ENCODE data around the gene KCMF1.
A peak's percentile ranks its signal among the peaks of the same experiment; 100 is the strongest.
"Not testable (repeated sequence)": the region's sequence is repeated elsewhere in the genome, so short reads cannot be mapped to it uniquely, and the experiment has no call there.

Gene KCMF1

DNA sequence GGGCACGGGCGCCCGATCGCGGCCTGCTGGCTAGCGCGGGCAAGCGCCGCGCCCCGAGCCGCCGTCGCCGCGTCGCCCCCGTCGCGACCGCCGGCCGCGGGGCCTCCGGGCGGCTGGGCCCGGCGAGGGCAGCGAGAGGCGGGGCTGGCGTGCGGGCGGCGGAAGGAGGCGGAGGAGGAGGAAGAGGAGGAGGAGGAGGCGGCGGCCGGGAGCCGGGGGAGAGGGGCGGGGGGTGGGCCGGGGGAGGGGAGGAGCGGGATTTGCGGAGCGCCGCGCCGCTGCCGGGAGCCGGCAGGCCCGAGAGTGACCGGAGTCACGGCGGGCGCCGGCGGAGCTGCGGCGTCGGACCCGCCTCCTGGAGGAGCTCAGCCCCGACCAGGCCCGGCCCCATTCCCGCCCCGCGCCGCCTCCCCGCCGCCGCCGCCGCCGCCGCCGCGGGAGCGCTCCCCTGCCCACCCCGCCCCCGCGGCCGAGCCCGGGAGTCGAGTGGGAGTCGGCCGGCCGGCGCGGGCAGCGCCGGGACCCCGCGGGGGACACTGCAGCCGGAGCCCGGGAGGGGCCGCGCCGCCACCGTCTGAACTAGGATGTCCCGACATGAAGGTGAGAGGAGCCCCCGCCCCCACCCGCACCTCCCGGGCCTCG, at the start of gene KCMF1:
Gene KCMF1, plus strand, starts transcription at position 294 of the 642 bp plus-strand sequence. Its CDS starts 291 bp downstream, at position 585.
- peak; percentile 81 for DNase-seq (ENCODE audit: low spot score)

DNA sequence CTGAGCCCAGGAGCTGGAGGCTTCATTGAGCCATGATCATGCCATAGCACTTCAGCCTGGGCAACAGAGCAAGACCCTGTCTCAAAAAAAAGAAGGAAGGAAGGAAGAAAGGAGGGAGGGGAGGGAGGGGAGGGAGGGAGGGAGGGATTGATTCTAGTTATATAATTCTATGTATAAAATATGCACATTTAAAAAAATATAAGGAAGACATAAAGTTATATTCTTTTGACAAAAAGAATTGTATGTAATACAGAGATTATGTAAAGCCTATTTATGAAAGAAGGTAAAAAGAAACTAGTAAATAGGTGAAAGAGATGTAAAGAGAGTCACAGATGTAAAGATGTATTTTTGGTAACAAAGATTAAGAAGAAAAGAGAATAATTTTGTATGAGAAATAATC, 48.0 kb upstream of the KCMF1 start:
- DNase-seq (ENCODE audit: low spot score) = no peak

DNA sequence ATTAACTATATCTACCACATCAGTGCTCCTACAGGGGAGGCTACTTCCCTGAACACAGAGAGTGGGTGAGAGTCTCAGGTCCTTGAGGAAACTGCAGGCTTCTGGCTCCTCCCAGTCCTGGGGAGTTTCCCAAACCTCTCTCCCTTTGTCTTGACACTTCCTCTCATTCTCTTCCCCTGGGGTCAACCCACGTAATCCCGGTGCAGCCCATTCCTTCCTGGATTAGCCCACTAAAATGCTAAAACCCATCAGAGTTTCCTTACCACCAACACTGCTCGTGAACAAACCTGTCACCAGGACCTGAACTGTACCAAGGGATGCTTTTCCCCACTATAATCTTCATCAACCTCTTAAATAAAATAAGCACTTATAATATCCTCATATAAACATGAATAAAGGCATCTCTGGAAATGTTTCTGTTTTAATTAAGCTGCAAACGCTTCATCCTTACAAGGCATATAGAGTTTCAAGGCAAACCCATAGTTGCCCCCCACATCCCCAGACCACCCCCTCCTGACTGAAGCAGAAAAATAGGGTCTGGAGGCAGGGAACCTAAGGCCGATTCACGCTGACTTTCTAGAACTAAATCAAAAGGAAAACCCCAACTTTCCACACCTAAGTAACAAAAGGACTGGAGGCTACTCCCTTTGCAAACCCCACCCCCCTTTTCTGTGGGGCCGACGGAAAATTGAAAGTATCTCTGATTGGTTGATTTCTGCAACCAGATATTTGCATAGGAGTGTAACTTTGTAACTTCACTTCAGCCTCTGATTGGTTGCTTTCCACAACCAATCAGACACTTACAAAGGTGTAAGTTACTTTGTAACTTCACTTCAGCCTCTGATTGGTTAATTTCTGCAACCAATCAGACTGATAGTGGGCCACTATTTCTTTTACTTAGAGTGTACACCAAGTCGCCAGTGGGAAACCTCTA, 46.5 kb upstream of the KCMF1 start:
- DNase-seq (ENCODE audit: low spot score) = no peak

DNA sequence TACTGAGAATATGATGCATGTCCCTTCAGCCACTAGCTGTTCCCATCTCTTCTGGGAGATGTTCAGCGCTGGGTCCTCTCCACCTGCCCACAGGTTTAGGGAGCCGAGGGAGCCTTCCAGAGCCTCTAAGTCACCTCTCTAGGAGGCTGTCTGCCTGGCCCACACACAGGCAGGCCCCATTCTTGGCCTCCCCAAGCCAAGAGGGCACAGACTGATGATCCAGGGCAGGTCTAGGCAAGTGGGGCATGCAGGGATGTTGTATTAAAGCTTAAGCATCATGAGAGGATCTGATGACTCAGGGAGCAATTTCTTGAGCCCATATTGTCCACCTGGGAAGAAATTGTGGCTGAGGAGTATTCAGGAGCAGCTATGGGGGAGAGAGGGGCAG, 45.6 kb upstream of the KCMF1 start:
- DNase-seq (ENCODE audit: low spot score) = no peak

DNA sequence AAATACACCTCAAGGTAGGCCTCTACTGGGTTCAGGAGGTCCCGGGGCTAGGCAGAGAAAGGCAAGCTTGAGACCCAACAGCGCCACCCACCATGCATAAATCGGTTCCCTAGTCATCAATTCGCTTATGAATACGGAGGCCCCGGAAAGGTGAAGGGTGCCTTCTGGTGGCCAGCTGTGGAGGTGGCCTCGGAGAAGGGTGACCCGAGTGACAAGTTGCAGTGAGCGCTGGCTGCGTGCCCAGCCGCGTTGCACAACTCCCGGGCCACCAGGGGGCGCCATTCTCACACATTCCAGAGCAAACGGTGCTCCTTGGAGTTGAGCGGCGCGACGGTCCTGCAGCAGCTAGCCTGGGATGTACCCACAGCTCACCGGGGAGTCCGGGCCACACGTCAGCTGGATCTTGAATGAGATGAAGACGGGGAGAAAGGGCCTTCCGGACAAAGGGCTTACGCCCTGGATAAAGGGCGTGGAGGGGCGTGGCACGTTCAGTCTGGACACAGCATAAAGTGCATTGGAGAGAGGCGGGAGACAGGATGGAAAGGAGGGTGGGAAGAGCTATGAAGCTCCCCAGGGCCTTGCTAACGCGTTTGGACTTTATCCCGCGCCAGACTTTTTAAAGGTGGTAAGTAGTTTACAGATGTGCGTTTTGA, 45.1 kb upstream of the KCMF1 start:
- DNase-seq (ENCODE audit: low spot score) = peak; percentile 99

DNA sequence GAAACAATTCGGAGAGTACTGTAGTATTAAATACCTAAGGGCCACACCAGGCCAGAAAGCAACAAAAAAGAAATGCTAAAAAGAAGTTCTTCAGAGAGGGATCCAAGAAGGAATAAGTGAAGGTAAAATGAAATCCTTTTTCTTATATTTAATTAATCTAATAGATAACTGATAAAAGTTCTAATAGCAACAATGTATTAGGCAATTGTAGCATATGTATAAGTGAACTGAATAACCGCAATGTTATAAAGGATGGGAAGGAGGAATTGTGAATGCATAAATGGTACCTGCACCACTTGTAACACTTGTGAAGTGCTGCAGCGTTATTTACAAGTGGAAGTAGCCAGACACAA, 43.7 kb upstream of the KCMF1 start:
- no peak for DNase-seq (ENCODE audit: low spot score)

DNA sequence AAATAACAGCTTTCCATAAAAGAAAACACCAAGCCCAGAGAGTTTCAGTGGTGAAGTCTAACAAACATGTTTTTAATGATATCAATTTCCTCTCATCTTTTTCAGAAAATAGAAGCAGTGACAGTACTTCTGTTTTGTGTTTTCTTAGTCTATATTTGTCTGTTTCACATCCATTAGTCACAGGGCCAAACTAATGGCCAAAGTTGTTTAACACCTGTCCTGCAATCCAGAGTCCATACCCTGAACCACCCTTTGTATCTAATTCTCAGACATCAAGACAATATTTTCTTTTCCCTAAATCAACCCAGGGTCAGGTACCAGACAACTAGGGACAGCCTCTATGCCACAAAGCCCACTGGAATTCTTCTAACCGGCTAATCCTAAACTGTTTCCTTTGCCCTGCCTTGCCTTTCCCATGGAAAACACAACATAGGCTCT, 39.6 kb upstream of the KCMF1 start:
- DNase-seq (ENCODE audit: low spot score) = no peak

DNA sequence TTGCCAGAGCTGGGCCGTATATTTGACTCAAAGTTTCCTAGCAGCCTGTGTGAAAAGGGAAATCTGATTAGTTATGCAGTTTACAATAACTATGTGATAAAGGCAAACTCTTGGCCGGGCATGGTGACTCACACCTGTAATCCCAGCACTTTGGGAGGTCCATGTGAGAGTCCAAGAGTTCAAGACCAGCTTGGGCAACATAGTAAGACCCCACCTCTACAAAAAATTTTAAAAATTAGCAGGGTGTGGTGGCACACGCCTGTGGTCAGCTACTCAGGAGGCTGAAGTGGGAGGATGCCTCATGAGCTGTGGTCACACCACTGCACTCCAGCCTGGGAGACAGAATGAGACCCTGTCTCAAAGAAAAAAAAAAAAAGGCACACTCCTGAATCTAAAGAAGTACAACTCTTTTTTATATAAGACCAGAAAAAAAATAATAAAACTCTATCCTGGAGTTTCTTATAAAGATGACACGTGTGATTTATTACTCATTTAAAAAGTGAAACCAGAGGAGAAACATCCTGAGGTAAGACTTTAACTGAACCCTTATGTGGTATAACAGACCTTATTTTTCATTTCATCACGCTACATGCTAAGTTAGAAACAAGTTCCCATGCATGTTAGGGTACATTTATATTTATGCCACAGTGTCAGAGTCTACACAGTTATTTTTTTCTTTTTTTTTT, 32.6 kb upstream of the KCMF1 start:
- DNase-seq (ENCODE audit: low spot score) = peak; percentile 80

DNA sequence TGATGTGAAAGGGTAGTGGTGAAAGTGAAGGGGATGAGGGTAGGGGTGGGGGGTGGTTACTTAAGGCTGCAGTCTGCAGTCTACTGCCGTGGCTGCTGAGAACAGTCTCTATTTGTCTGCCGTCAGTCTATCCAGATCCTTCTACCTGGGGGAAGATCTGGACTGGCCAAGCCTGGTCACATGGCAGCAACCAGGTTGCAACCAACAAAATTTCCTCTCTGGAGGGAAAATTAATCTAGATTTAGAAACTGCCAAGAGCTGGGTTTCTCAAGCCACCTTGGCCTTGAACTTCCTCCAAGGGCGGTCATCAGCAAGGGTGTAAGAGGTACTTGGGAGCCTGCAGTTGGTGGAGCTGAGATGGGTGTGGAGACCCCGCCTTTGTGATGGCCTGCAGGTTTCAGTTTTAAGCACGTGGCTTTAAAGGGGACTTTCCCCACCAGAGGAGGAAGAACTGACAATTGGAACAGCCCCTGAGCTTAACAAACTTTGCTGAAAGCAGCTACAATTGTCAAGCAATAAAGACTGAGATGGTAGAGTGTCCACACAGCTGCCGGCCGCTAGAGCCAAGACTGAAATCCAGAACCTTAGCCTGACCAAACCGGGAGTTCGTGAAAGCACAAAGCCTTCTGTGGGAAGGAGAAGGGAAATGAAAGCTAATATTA, 31.4 kb upstream of the KCMF1 start:
- DNase-seq (ENCODE audit: low spot score) = peak; percentile 87

DNA sequence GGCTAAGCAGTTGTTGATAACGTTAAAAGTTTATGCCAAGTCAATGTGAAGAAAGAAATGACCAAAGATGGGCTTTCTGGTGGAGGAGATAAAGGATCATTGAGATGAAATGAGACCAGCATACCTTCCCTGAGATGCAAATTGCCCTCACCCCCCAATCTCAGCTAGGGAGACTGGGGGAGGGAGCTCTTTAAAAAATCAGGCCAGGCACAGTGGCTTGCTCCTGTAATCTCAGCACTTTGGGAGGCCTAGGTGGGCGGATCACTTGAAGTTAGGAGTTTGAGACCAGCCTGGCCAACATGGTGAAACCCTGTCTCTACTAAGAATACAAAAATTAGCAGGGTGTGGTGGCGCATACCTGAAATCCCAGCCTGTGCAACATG, 30.9 kb upstream of the KCMF1 start:
- DNase-seq (ENCODE audit: low spot score) = no peak

DNA sequence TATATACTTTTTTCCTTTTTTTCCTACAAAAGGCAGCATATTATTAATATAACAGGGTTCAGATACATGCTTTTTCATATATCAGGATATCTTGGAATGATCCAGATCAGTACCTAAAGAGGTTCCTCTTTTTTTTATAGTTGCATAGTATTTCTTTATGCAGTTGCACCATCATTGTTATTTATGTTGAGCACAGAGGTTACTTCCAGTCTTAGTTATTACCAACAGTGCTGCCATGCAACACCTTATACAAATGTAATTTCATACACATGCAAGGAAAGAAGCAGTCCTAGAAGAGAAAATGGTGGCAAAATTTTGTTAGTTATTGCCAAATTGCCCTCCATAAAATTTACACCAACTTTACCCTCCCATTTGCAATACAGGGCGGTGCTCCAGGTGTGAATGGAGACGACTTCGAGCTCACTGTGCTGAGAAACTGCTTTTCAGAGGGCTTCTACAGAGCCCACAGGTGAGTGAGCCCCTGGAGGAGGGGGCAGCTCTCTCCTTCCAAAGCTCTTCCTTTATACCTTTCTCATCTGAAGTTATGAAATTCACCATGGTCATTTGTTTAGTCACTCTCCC, 30.0 kb upstream of the KCMF1 start:
- no peak for DNase-seq (ENCODE audit: low spot score)

DNA sequence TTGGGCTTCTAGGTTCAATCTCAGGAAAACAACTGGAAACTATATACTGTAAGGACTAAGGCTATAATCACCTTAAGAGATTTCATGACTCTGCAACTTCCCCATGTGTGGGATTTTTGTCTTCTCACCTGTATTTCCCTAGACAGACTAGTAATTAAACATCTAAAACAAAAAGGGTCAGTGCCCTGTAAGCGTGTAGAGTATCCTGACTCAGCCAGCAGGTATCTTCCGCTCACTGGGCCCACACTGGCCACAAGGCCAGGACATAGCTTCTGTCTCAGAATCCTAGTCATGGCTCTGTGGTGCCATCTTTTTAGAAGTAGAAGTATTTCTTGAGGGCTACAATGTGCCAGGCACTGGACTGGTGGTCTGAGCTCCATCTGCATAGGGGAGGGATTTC, 28.8 kb upstream of the KCMF1 start:
- DNase-seq (ENCODE audit: low spot score) = no peak

DNA sequence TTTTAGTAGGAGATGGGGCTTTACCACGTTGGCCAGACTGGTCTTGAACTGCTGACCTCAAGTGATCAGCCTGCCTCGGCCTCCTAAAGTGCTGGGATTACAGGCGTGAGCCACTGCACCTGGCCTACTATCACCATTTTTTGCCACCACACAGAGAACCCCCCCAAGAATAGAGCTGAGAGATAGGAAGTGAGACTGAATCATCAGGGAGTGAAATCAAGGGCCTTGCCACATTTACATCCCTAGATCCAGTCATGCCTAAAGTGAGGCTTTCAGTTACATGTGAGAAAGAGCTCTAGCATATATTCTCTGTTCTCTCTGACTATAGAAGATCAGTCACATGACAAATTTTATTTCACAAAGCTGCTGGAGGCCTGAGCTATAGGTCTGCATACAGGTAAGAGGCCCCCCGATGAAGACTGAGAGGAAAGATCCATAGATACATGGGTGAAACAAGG, 28.0 kb upstream of the KCMF1 start:
- DNase-seq (ENCODE audit: low spot score) = no peak

DNA sequence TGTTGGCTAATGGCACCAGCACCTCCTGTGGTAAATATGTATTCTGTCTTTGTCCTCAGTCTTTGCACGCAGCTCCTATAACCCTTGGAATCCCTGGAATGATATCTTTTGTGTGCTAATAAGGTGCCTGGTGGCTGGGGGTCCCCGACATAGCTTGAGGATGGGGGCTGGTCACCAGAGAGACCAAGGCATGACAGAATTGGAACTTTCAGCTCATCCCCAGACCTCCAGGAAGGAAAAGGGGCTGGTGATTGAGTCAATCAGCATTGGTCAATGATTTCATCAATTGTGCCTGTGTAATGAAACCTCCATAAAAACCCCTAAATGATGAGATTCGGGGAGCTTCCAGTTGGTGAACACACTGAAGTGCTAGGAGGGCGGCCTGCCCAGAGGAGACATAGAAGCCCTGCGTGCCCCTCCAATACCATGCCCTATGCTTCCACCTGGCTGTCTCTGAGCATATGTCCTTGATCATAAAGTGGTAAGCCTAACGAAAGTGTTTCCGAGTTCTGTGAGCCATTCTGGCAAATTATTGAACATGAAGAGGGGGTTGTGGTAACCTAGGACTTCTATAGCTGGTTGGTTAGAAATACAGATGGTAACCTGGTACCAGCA, 26.6 kb upstream of the KCMF1 start:
- no peak for DNase-seq (ENCODE audit: low spot score)

DNA sequence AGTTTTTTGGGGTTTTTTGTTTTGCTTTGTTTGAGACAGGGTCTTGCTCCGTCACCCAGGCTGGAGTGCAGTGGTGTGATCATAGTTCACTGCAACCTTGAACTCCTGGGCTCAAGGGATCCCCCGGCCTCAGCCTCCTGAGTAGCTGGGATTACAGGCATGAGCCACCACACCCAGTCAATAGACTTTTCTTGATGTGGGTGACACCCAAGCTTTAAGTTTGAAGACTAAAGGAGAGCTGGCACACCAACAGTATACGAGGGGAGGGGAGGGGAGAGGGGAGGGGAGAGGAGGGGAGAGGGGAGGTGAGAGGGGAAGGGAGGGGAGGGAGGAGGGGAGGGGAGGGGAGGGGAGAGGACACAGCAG, 25.1 kb upstream of the KCMF1 start:
- not testable (repeated sequence) for DNase-seq (ENCODE audit: low spot score)

DNA sequence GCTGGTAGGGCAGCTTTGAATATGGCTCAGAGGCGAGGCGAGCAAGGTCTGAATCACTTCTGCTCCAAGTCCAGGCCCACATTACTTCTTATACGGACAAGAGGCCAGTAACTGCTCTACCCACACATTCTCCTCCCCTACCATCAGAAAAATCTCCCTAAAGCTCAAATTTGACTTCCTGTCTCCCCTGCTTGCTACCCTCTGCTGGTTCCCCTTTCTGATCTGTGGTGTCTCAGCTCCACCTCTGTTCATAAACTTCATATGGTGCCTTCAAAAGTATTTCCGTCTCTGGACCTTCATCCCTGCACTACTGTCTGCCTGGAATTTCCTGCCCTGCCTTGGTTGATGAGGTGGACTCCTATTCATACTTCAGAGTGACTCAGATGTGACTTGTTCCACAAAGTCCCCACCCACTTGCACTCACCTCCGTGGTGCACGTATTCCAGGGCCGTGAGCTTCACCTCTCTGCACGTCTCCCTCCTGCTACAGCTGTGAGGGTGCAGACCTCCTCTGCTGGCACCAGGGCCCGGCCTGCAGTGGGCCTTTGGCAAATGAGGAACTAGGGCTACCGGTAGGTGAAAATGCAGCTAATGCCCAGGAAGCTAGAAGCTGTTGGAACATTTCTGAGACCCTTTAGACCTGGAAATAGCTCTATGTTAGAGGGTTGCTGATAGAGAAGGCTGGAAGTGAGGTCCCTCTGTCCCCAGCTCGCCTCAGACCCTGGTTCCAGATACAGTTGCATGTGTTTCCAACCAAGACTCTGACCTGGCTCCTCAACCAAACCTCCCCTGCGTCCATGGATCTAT, 24.6 kb upstream of the KCMF1 start:
- peak; percentile 96 for DNase-seq (ENCODE audit: low spot score)

DNA sequence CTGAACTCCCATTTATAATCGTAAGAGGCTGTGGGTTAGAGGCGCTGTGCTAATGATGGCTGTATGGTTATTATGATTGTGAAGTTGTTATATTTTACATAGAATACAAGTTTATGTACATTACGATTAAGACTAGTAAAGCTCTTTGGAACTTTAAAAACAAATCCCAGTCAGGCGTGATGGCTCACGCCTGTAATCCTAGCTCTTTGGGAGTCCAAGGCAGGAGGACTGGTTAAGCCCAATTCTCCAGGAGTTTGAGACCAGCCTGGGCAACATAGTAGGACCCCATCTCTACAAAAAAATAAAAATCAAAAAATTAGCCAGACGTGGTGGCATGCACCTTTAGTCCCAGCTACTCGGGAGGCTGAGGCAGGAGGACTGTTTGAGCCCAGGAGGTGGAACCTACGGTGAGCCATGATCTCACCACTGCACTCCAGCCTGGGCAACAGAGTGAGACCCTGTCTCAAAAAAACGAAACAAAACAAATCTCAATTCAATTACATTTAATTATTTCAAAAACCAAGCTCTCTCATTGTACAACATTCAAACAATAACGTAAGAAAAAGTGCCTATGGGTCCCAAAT, 23.9 kb upstream of the KCMF1 start:
- DNase-seq (ENCODE audit: low spot score) = no peak

DNA sequence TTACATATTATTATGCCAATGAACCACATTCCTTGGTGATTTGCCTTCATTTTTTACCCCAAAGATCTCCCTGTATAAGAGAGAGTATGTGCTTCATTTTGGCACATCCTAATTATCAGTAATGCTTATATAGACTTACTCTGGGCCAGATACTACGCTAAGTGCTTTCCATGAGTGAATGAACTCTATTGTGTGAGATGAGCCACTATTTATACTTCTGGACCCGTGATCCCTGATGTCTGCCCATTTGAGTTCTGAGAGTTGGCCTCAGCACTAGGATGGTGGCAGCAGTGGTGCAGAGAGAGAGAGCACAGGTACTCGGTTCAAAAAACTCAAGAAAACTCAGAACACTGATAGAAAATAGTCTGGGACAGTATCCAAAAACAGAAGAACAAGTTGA, 17.4 kb upstream of the KCMF1 start:
- DNase-seq (ENCODE audit: low spot score) = no peak

DNA sequence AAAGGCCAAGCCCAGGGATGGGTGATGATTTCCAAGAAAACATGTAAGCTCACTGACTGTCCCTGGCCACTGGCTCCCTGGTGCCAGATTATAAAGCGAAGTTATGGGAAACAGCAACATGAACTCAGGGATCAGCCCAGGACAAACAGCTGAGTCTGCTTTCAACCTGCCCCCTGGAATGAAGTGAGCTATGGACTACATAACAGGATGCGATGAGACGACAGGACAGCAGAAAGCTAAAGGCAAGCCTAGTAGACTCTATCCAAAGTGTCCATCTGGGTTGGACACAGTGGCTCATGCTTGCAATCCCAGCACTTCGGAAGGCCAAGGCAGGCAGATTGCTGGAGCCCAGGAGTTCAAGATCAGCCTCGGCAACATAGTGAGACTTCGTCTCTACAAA, 16.6 kb upstream of the KCMF1 start:
- no peak for DNase-seq (ENCODE audit: low spot score)
